ENCODE data around the gene NEUROD1. TPM values are rescaled to one million over a fixed set of nuclear protein-coding genes. Genes with fewer than 3 reads are reported as not detected.

Gene NEUROD1
- total RNA-seq, 4 donors from 2014 or later: not detected

GRCh38 chr2:181685150-181685688, 4.9 kb upstream of the NEUROD1 start:
- H3K4me3 ChIP-seq: no peak overlapping the region
- H3K27me3 ChIP-seq: peaks cover 83% of the 10 kb centered on the region
- no peaks in the 10 kb centered on the region for H3K36me3 ChIP-seq
- H3K9me3 ChIP-seq: no peaks in the 10 kb centered on the region
- H3K27ac ChIP-seq: no peak overlapping the region
- H3K4me1 ChIP-seq: peaks cover 31% of the 10 kb centered on the region
- no peak for DNase-seq (ENCODE audit: low spot score in 2 of 2)
- WGBS: 7% methylated on average over 21 of the region's 21 CpGs
- TF ChIP-seq POLR2AphosphoS5 (IDR thresholded peaks at IDR 0.05) (no peak), POLR2A (IDR thresholded peaks at IDR 0.05) (no peak), CTCF (IDR thresholded peaks at IDR 0.05) (no peak), EP300 (IDR thresholded peaks at IDR 0.05) (no peak)

- DNase-seq (ENCODE audit: low spot score in 2 of 2): no peak
- no peak for TF ChIP-seq CTCF (IDR thresholded peaks at IDR 0.05)
- TF ChIP-seq POLR2AphosphoS5 (IDR thresholded peaks at IDR 0.05): no peak
- TF ChIP-seq POLR2A (IDR thresholded peaks at IDR 0.05): no peak
- TF ChIP-seq EP300 (IDR thresholded peaks at IDR 0.05): no peak
- H3K27ac ChIP-seq: no peak overlapping the region
- WGBS: 5% methylated on average over 26 of the region's 26 CpGs
- no peaks in the 10 kb centered on the region for H3K36me3 ChIP-seq
- no peak overlapping the region for H3K4me3 ChIP-seq
- H3K4me1 ChIP-seq: peaks cover 32% of the 10 kb centered on the region
- no peaks in the 10 kb centered on the region for H3K9me3 ChIP-seq
- peaks cover 85% of the 10 kb centered on the region for H3K27me3 ChIP-seq
Observed at GRCh38 chr2:181684454-181685149, 4.3 kb upstream of the NEUROD1 start.

- 2% methylated on average over 52 of the region's 85 CpGs for WGBS
- Histone ChIP-seq H3K36me3 (no peaks in the 10 kb centered on the region), H3K4me1 (peaks cover 34% of the 10 kb centered on the region), H3K27ac (no peak overlapping the region), H3K4me3 (peak overlapping the region; percentile 24), H3K9me3 (no peaks in the 10 kb centered on the region), H3K27me3 (peaks cover 92% of the 10 kb centered on the region)
- TF ChIP-seq POLR2AphosphoS5 (IDR thresholded peaks at IDR 0.05) (no peak), CTCF (IDR thresholded peaks at IDR 0.05) (no peak), EP300 (IDR thresholded peaks at IDR 0.05) (no peak), POLR2A (IDR thresholded peaks at IDR 0.05) (no peak)
- no peak for DNase-seq (ENCODE audit: low spot score in 2 of 2)
Observed at GRCh38 chr2:181683518-181684453, 3.5 kb upstream of the NEUROD1 start.

GRCh38 chr2:181682795-181683517, 2.6 kb upstream of the NEUROD1 start:
- WGBS: 7% methylated on average over 37 of the region's 42 CpGs
- no peaks in the 10 kb centered on the region for H3K36me3 ChIP-seq
- peak overlapping the region; percentile 24 for H3K4me3 ChIP-seq
- H3K27ac ChIP-seq: no peak overlapping the region
- H3K9me3 ChIP-seq: no peaks in the 10 kb centered on the region
- no peak for TF ChIP-seq EP300 (IDR thresholded peaks at IDR 0.05)
- no peak for TF ChIP-seq POLR2AphosphoS5 (IDR thresholded peaks at IDR 0.05)
- TF ChIP-seq CTCF (IDR thresholded peaks at IDR 0.05): no peak
- no peak for TF ChIP-seq POLR2A (IDR thresholded peaks at IDR 0.05)
- H3K27me3 ChIP-seq: peaks cover 98% of the 10 kb centered on the region
- H3K4me1 ChIP-seq: peaks cover 34% of the 10 kb centered on the region
- DNase-seq (ENCODE audit: low spot score in 2 of 2): no peak
